Hepatocyte (in vitro differentiated cells): ENCODE results near the gene PAK1.

Source experiments
- EZH2 ChIP-seq: fragments of 200-600 bp; sonication (generic); IDR thresholded peaks from 2 replicates; pipeline ENCODE4 v1.6.1; 2016; ENCODE audit warnings: antibody characterized with exemption, mild to moderate bottlenecking, borderline replicate concordance
- EZH2phosphoT487 ChIP-seq: fragments of 200-600 bp; sonication (generic); IDR thresholded peaks from one replicate; pipeline ENCODE4 v1.6.1; 2018; ENCODE audit warnings: antibody characterized with exemption, mild to moderate bottlenecking, low read depth, moderate library complexity; ENCODE audit not compliant: unreplicated experiment, severe bottlenecking

DNA sequence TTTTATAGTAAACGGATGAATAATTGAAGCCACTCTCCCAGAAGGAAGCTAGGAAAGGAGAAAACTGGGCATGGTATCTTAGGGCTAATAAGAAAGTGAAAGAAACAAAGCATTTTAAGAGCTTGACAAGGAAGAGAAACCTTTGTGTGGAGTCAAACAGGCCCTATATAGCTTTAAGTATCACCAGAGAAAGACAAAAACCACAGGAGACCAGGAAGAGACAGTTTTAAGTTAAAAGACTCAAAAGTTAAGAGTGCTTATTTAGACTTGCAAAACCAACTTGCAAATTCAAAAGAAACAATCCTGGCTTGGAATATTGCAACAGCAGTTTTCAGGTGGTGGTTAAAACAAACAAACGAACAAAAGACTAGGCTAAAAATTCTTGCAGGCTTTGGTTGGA, 3.4 kb downstream of the PAK1 start:
- TF ChIP-seq EZH2phosphoT487 (no peak), EZH2 (no peak)
